HG02943 (cell line): ENCODE data around the gene PWWP3B.
"Not testable (repeated sequence)": the region's sequence is repeated elsewhere in the genome, so short reads cannot be mapped to it uniquely, and the experiment has no call there.

Source experiments
- ATAC-seq: cut with Tn5 transposase; IDR thresholded peaks from one replicate; pipeline ENCODE4 v1.9.1; 2021; ENCODE audit warnings: mild to moderate bottlenecking, low read depth, moderate library complexity; ENCODE audit not compliant: unreplicated experiment

The PWWP3B gene

DNA sequence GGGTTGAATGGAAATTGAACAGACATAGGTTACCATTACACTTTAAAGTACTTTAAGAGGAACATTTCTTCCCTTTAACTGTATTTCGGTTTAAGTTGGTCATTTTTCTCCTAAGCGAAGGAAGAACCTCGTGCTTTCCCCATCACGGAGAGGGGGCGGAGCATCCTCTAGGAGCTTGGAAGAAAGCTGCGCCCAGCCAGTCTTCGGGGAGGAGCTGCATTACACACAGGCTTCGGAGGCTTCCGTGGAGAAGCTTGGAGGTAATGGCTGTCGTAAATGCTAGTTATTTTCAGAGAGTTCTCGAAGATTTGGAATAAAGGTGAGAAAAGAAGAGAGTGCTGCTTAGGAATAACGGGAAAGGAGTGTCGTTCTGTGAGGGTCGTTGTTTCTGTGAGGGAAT is at the start of gene PWWP3B:
Gene PWWP3B (plus strand): TSS at position 199 of the 400 bp plus-strand sequence. CDS start 37,128 bp downstream, outside the sequence.
- no peak for ATAC-seq

DNA sequence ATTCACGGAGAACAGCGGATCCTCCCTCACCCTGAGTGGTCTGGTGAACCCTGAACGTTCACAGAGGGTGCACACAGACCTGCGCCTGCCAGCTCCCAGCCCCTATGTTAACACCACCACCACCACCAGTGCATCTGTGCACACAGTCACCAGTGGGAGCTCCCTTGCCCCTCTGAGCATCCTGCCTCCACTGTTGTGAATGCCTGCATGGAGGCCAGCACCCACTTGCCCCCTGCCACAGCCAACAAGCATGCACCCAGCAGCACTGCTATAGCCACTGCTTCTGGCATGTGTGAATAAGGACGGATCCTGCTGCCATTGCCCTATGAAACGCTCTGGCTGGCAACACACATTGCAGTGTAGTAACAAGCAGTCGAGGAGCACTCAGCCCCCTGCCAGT is 29.1 kb upstream of the PWWP3B start:
- ATAC-seq = no peak

DNA sequence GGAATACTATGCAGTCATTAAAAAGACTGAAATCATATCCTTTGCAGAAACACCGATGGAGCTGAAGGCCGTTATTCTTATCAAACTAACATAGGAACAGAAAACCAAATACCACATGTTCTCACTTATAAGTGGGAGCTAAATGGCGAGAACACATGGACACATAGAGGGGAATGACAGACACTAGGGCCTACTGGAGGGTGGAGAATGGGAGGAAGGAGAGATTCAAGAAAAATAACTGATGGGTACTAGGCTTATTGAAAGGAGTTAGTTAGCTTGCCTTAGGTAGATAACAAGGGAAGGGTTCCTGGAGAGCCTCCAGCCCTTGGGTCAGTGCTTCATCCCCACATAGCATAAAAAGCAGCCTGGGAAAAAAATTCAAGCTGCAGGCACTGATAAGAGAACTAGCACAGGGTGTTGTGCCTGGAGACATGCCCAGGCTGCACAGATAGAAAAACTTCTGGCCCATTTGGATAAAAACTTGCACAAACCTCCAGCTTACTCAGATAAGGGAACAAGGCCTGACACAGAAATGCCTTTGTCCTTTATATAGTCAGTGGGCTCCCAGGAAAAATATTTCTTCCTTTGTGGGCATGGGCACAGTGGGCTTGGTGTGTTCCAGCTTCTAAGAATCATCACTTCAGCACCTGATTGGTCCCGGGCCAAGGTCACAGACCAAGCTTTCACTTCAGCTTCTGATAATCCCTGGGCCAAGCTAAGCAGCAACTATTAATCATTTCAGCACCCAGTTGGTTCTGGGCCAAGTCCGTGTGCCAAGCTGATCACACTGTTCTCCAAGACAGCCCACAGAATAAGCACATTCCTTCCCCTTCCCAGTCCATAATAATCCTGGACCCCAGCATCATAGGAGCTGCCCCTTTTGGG is 23.1 kb upstream of the PWWP3B start:
- no peak for ATAC-seq

DNA sequence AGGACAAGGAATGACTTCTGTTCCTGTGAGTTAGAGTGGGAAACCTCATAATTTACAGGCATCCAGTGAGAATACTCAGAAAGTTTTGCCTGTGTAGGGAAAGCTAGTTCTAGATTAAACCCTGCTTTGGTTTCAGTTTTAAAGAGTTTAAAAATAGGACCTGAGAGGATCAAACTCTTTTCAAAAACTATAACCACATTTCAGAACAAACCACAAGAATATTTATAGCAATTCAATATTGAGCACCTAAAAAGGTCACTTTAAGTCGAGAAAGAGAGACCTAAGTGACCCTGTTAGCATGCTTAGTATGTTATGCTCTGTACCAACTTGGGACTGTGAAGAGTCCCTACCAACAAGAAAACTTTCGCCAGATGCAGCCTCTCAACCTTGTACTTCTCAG is 17.4 kb upstream of the PWWP3B start:
- no peak for ATAC-seq

DNA sequence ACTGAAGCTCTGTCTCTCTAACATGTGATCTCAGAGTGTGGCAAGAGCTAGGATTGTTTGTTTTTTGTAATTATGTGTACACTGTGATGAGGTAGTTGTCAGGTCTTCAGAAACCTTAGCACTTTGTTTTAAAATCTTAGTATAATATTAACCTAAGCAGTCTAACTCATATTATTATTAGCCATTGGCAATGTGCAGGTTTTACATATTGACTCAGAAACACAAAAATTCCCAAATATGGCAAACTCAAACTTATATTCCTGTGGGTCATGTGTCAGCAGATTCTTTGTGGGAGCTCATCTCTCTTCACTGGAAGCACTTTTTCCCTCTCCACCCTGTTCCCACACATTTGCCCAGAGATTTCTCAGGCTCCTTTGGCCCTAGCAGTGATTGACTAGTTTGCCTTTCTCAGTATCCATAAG is 8.2 kb upstream of the PWWP3B start:
- no peak for ATAC-seq

DNA sequence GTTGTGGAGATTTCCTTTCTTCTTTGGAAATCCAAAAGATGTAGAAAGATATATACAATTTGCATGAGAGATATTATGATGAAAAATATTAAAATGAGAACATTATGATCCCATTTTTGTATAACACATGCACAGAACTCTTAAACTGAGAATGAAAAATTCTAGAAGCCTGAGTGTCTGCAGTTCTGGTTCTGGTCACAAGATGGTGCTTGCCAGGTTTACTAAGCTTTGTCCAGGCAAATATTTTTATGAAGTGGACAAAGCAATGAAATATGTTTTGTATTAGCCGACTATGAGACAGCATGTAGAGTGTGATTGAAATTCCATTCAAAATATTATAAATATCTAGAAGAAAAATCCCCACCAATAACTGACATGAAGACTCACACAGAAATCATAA is 2.2 kb downstream of the PWWP3B start:
- ATAC-seq = no peak

DNA sequence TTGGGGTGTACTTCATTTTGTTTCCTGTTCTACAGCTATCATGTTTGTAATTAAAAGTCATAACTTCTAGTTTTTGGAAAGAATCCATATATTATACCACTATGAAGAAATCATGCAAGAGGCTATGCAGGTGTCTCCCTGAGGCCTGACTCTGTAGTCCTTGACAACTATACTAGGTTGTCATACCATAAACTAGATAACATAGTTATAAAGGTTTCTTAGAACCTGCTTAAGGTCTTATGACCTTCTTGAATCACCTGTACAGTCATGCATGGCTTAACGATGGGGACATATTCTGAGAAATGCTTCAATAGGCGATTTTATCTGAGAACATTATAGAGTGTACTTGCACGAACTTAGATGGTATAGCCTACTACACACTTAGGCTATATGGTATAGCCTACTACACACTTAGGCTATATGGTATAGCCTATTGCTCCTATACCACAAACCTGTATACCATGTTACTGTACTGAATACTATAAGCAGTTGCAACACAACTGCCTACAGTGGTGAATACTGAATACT is 3.3 kb downstream of the PWWP3B start:
- no peak for ATAC-seq

DNA sequence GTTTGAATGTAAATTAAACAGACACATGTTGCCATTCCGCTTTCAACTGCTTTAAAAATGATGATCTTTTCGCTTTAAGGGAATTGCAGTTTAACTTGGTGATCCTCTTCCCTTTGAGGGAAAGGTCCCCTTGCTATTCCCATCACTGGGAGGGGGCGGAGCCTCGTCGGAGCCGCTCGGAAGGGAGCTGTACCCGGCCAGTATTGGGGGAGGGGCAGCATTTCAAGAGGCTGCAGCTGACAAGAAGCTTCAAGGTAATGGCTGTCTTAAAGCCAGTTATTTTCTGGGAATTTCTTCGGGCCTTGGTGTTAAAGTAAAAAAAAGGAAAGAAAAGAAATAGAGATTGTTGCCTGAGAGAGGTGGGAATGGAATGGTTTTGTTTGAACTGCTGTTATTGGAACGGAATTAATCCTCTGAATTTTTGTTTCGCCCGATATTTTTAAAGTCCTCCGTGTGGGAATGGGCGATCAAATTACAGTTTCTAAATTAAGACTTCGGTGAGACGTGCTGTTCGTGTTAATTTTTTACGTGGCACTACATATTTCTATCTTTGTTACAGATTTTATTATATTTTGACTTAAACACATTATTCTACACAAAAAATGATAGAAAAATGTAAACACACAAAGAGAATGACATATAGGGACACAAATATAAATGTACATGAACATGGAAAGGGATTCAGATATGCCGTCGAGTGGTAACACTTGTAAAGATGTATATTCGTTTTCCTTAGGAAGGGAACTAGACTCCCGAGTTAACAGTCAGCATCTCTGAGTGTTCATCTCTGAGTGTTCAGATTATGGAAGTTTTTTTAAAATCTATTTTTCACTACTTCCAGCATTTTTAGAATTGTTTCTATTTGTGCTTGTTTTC is 9.2 kb downstream of the PWWP3B start:
- ATAC-seq = no peak

DNA sequence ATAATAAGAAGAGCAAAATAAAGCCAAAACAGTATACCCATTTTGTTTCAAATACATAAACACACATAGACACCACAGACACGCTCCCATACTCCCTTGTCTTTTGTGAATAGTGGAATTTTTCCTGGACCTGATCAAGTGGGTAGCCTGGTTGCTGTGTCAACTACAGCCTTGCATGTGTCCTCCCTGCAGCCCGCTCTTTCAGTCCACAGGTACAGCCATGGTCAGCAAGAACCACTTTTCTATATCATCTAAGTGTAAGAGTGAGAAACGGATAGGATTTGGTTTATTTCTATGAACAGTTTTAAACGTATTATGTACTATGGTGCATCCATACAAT is 9.8 kb downstream of the PWWP3B start:
- ATAC-seq = no peak

DNA sequence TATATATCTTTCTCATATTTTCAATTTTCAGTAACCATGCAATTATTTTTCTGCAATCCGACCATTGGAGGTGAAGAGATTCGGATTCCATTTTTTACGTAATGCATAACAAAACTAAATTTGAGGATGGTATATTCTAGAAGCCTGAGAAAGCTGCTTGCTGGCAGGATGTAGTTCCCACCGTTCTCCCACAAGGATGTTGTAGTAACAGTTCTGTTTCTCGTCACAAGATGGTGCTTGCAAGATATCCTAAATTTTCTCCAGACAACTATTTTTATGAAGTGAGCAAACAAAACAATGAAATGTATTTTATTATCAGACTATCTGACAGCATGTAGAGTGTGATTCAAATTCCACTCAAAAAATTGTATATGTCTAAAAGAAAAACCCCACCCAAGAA is 10.7 kb downstream of the PWWP3B start:
- no peak for ATAC-seq

DNA sequence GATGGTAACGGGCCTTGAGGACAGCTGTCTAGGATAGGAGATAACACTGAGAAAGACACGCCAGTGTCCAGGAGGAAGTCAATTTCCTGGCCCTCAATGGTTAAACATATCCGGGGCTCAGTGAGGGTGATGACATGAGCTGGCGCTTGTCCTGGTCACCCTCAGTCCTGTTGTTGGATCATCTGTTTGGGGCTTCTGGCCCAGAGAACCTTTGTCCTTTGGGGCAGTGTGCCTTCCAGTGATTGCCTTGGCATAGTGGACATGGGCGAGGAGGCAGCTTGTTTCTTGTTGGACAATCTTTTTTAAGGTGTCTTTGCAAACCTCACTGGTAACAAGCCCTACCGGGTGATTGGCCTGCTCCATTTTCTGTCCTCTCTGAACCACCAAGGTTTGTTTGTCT is 15.6 kb downstream of the PWWP3B start:
- ATAC-seq = not testable (repeated sequence)

DNA sequence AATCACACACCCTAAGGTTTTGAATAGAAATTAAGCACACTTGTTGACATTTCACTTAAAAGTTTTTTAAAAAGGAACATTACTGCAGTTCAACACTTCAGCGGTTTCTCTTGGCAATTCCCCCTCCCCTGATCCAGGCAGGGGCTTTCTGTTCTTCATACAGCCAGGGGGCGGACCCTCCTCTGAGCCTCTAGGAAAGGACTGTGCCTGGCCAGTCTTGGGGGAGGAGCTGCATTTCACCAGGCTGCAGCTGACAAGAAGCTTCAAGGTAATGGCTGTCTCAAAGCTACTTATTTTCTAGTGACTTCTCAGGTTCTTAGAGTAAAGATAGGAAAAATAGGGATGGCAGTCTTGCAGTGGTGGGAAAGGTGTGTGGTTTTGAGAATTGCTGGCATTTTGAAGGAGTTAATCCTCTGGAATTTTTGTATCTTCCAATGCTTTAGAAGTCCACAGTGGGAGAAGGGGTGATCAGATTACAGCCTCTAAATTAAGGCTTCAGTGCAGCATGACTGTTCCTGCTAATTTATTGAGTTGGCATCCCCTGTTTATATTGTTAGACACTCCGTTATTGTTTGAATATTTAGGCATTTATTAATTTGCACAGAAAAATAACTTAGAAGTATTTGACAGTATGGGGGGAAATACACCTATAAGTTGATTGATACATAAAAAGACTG is 33.5 kb downstream of the PWWP3B start:
- no peak for ATAC-seq

DNA sequence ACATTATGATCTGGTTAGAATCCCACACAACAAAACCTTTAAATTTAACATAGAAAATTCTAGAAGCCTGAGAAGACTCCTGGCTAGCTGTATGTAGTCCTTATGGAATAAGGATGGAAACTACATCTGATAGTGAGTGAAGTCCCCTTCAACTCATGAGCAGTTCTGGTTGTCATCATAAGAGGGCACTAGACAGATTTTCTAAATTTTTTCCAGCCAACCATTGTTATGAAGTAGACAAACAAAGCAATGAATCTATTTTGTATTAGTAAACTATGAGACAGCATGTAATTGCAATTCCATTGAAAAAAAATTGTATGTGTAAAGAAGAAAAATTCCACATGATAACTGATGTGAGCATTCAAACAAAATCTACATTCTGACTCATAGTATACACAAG is 35.2 kb downstream of the PWWP3B start:
- no peak for ATAC-seq

DNA sequence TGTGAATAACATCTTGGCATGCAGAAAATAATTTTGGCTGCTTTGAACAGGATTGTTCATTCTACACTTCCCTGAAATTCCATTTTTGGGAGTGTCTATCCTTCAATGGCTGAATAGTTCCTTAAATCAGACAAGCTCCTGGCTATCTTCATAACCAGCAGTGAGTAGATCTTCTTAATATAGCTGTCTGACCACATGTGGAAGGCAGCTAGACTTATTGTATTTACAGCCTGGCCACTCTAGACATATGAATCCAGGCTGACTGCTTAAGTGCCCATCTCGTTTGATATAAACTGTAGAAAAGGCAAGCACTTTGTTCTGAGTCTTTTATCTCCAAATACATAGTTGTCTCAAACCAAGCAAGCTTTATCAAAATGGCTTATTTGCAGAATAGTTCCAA is 40.0 kb downstream of the PWWP3B start:
- no peak for ATAC-seq
